Endothelial cell of umbilical vein (primary cell): Measurements from ENCODE around the gene PPFIBP2. TPM values are rescaled to one million over a fixed set of nuclear protein-coding genes. Genes with fewer than 3 reads are reported as not detected.

Experiments used
- BruUV-seq: library from RNA; stranded (reverse); fragments of 400-500 nt; replicated peaks from 2 replicates; lab custom pipeline; 2021; lab: Mats Ljungman, UMichigan
- CTCF ChIA-PET: fragments of 300-600, 350-600 bp; sonication (Branson Sonifier 250); formaldehyde crosslinking; loops from one replicate; lab custom pipeline; 2021; ENCODE audit warnings: antibody characterized with exemption, inconsistent platforms; lab: Charles Lee
- POLR2A ChIA-PET: fragments of 300-600, 350-600 bp; sonication (Branson Sonifier 250); formaldehyde crosslinking; loops from one replicate; lab custom pipeline; 2021; ENCODE audit warnings: antibody characterized with exemption, inconsistent platforms; lab: Charles Lee
- DNase-seq: peaks from one replicate; pipeline ENCODE4 v3.0.0-alpha.2; 2011; ENCODE audit warnings: low read depth, low spot score
- FAIRE-seq: peaks from 2 replicates; lab custom pipeline; 2011; peaks lifted over from hg19 to GRCh38; lab: Jason Lieb, UNC
- H2AFZ ChIP-seq: 2 replicates; pipeline ENCODE4 v1.6.0; 2012; ENCODE audit warnings: low read depth, low read length, control low read depth, inconsistent platforms
- H3K27ac ChIP-seq: 2 replicates; pipeline ENCODE4 v1.5.1; 2011; ENCODE audit warnings: low read depth, mild to moderate bottlenecking, control low read depth, low read length, moderate library complexity; ENCODE audit not compliant: insufficient read depth
- H3K27me3 ChIP-seq, 2 experiments: 2 replicates each; pipeline versions ENCODE4 v1.6.0 to v1.6.1; 2011; ENCODE audit warnings: low read length in 2 of 2, mixed read lengths in 1 of 2; ENCODE audit not compliant: control insufficient read depth in 2 of 2, insufficient read depth in 2 of 2
- H3K36me3 ChIP-seq, 2 experiments: 2 replicates in 1 of 2; 3 replicates in 1 of 2; pipeline ENCODE4 v1.5.1; 2011; ENCODE audit warnings: low read length in 2 of 2, mild to moderate bottlenecking in 1 of 2, moderate library complexity in 1 of 2; ENCODE audit not compliant: control insufficient read depth in 2 of 2, insufficient read depth in 2 of 2; ENCODE audit errors: extremely low read depth in 1 of 2
- H3K4me1 ChIP-seq: 3 replicates; pipeline ENCODE4 v1.5.1; 2011; ENCODE audit warnings: mild to moderate bottlenecking, low read length; ENCODE audit not compliant: control insufficient read depth, insufficient read depth; ENCODE audit errors: extremely low read depth
- H3K4me2 ChIP-seq: 2 replicates; pipeline ENCODE4 v1.6.1; 2011; ENCODE audit warnings: low read length, control low read depth, mixed read lengths; ENCODE audit not compliant: insufficient read depth
- H3K4me3 ChIP-seq, 3 experiments: fragments of 200-600 bp in 1 of 3; sonication (generic), shearing (Covaris generic) in 1 of 3; replicated peaks in 1 of 3; 2 replicates each; pipeline ENCODE4 v1.5.1; 2011 to 2016; ENCODE audit warnings: control low read depth in 3 of 3, low read length in 3 of 3, mild to moderate bottlenecking in 2 of 3, inconsistent platforms in 1 of 3, low read depth in 1 of 3, moderate library complexity in 1 of 3; ENCODE audit not compliant: insufficient read depth in 1 of 3
- H3K79me2 ChIP-seq: 2 replicates; pipeline ENCODE4 v1.6.0; 2012; ENCODE audit warnings: low read length, inconsistent platforms; ENCODE audit not compliant: control insufficient read depth, insufficient read depth
- H3K9ac ChIP-seq: replicated peaks from 2 replicates; pipeline ENCODE3; 2011; ENCODE audit warnings: low read length, control low read depth; ENCODE audit not compliant: insufficient read depth; ENCODE audit errors: extremely low read depth
- H3K9me1 ChIP-seq: replicated peaks from 3 replicates; pipeline ENCODE4 v1.6.0; 2011; ENCODE audit warnings: mild to moderate bottlenecking, low read length; ENCODE audit not compliant: control insufficient read depth, insufficient read depth; ENCODE audit errors: extremely low read depth
- H3K9me3 ChIP-seq: replicated peaks from 2 replicates; pipeline ENCODE4 v1.5.1; 2012; ENCODE audit warnings: low read length, inconsistent platforms; ENCODE audit not compliant: control insufficient read depth, insufficient read depth
- H4K20me1 ChIP-seq: replicated peaks from 2 replicates; pipeline ENCODE3; 2011; ENCODE audit warnings: mild to moderate bottlenecking, low read length; ENCODE audit not compliant: control insufficient read depth, insufficient read depth; ENCODE audit errors: extremely low read depth
- EZH2 ChIP-seq: IDR thresholded peaks from 2 replicates; pipeline ENCODE4 v1.6.1; 2012; ENCODE audit warnings: borderline replicate concordance, low read depth, mild to moderate bottlenecking, moderate library complexity, low read length, inconsistent platforms; ENCODE audit not compliant: severe bottlenecking
- FOS ChIP-seq: IDR thresholded peaks from 2 replicates; pipeline ENCODE4 v1.6.1; 2011; ENCODE audit warnings: mild to moderate bottlenecking, low read length, moderate library complexity, borderline replicate concordance; ENCODE audit not compliant: insufficient read depth
- GATA2 ChIP-seq: IDR thresholded peaks from 2 replicates; pipeline ENCODE4 v1.7.0; 2011; ENCODE audit warnings: low read depth, mild to moderate bottlenecking, moderate library complexity, mixed read lengths, low read length; ENCODE audit not compliant: insufficient read length, insufficient read depth
- JUN ChIP-seq: IDR thresholded peaks from 2 replicates; pipeline ENCODE4 v1.6.1; 2011; ENCODE audit warnings: borderline replicate concordance, low read depth; ENCODE audit not compliant: insufficient read length, insufficient read depth
- MYC ChIP-seq: IDR thresholded peaks from one replicate; pipeline ENCODE4 v1.6.1; 2011; ENCODE audit warnings: mild to moderate bottlenecking, low read depth, low read length
- POLR2A ChIP-seq: IDR thresholded peaks from 2 replicates; pipeline ENCODE4 v1.6.1; 2012; ENCODE audit warnings: low read depth, mild to moderate bottlenecking, control low read depth, low read length
- POLR2AphosphoS5 ChIP-seq: IDR thresholded peaks from 2 replicates; pipeline ENCODE4 v1.6.1; 2012; ENCODE audit warnings: low read depth, mild to moderate bottlenecking, control low read depth, low read length, moderate library complexity; ENCODE audit not compliant: insufficient read depth
- dilution Hi-C: fragments of 300-500 bp; cut with MboI; formaldehyde crosslinking; loops from one replicate; pipeline ENCODE4 v1.15.0; 2019; ENCODE audit warnings: low sequenced_read_pairs; ENCODE audit not compliant: extremely low pct_ligation_motif_present
- intact Hi-C: fragments of 100-400 bp; cut with micrococcal nuclease; formaldehyde crosslinking; loops from one replicate; pipeline ENCODE4 v1.10.0; 2022
- polyA plus RNA-seq, 4 experiments: library from polyadenylated mRNA; depleted of rRNA in 3 of 4; stranded (reverse) in 3 of 4; unstranded in 1 of 4; fragments of >200 nt; gene quantifications; 2 replicates each; pipeline versions ENCODE4 v1.2.1 to v1.2.3, GENCODE V29; 2011 to 2012; ENCODE audit warnings: missing spikeins in 1 of 4
- total RNA-seq: library from RNA; stranded (reverse); gene quantifications from 2 replicates; pipeline ENCODE4 v1.2.3, GENCODE V29; 2021
- TF ChIP-seq, protein P1 (sequence below): IDR thresholded peaks from 2 replicates; pipeline ENCODE4 v1.6.1; 2011; ENCODE audit not compliant: insufficient read depth, insufficient read length
- TF ChIP-seq, protein P2 (sequence below), 2 donors: IDR thresholded peaks; 1 replicate in 1 of 2; 2 replicates in 1 of 2; pipeline ENCODE4 v1.5.1; 2011; ENCODE audit warnings: low read length in 2 of 2, mild to moderate bottlenecking in 2 of 2, moderate library complexity in 2 of 2, control low read depth in 1 of 2, inconsistent platforms in 1 of 2, low read depth in 1 of 2; ENCODE audit not compliant: insufficient read depth in 1 of 2; ENCODE audit errors: extremely low read depth in 1 of 2

Gene PPFIBP2
- total and polyA plus RNA-seq, 2 donors (not counting 3 experiments of a cell fraction or from before 2014, with no cell fraction given), result 1.3 to 4.0 TPM

DNA sequence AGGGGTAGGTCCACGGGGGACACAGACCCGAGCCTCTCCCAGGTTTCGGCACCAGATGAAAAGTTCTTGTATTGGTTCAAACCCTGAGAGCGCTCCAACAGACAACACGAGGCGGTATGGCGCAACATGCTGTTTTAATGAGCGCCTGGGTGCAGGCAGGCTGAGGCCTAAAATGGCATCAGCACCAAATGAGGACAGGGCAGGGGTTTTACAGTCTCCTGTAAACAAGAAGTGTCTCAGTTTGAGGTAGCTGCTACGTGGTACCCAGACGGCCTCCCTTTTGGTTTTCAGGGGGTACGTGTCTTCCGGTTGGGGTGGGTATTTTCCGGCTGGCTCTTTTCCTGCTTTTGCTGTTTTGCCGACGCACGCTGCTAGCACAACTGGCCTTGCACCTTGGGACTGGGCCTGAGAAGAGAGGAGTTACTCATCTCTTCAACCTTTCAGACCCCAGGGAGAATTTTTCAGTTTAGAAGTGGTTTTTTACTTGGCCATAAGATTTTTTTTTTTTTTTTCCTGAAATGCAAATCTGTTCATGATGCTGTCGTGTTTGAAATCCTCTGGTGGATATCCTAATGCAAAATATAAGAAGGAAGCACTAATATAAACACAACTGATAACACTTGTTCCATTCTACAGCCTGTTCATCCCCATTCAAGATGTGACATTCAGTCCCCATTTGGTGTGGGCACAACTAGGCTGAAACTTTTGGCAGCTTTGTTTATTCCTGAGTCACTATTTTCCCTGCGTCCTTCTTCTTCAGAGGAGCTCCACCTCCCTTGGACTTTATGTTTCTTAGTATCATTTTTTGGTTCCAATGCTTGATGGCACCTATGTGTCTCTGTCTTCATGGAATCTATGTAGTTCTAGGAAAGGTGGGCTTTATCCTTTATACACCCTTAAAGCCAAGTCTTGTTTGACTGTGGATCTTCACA, 6.5 kb downstream of the PPFIBP2 start:
- no peak overlapping the region for H2AFZ ChIP-seq
- no peaks in the 10 kb centered on the region for H3K36me3 ChIP-seq
- no peaks in the 10 kb centered on the region for H3K79me2 ChIP-seq
- H3K9ac ChIP-seq, result no peak overlapping the region
- DNase-seq (no peak), FAIRE-seq (no peak)
- H3K4me1 ChIP-seq, result no peaks in the 10 kb centered on the region
- no peaks in the 10 kb centered on the region for H3K9me3 ChIP-seq
- BruUV-seq, result no TSS peak
- no peaks in the 10 kb centered on the region for H4K20me1 ChIP-seq
- H3K4me3 ChIP-seq, result no peak overlapping the region
- intact Hi-C loops (no loop called here), dilution Hi-C loops (no loop called here)
- ChIA-PET POLR2A (no interaction called here), CTCF (interaction anchor here (1.5 to 2.4 kb wide), 2 partner anchors 10 to 137 kb away, joined by 5 to 7 read pairs; no protein-coding TSS in a partner anchor)
- H3K9me1 ChIP-seq, result no peaks in the 10 kb centered on the region
- H3K4me2 ChIP-seq, result no peak overlapping the region
- no peak overlapping the region for H3K27ac ChIP-seq
- peaks cover 5 to 10% of the 10 kb centered on the region in 2 experiments for H3K27me3 ChIP-seq
- no peak for TF ChIP-seq POLR2AphosphoS5
- TF ChIP-seq EZH2, result no peak
- TF ChIP-seq GATA2, result no peak
- TF ChIP-seq POLR2A, result no peak
- TF ChIP-seq, protein P1, sequence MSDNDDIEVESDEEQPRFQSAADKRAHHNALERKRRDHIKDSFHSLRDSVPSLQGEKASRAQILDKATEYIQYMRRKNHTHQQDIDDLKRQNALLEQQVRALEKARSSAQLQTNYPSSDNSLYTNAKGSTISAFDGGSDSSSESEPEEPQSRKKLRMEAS, result no peak
- TF ChIP-seq JUN, result no peak
- TF ChIP-seq FOS, result no peak
- TF ChIP-seq, protein P2, sequence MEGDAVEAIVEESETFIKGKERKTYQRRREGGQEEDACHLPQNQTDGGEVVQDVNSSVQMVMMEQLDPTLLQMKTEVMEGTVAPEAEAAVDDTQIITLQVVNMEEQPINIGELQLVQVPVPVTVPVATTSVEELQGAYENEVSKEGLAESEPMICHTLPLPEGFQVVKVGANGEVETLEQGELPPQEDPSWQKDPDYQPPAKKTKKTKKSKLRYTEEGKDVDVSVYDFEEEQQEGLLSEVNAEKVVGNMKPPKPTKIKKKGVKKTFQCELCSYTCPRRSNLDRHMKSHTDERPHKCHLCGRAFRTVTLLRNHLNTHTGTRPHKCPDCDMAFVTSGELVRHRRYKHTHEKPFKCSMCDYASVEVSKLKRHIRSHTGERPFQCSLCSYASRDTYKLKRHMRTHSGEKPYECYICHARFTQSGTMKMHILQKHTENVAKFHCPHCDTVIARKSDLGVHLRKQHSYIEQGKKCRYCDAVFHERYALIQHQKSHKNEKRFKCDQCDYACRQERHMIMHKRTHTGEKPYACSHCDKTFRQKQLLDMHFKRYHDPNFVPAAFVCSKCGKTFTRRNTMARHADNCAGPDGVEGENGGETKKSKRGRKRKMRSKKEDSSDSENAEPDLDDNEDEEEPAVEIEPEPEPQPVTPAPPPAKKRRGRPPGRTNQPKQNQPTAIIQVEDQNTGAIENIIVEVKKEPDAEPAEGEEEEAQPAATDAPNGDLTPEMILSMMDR (IDR thresholded peaks at IDR 0.05; ENCODE audit: extremely low read depth in 1 of 2, insufficient read depth in 1 of 2, low read depth in 1 of 2, low read length in 2 of 2), result no peak
- TF ChIP-seq MYC, result no peak
